ENCODE measurements around the gene G6PC3. TPM values are rescaled to one million over a fixed set of nuclear protein-coding genes. Genes with fewer than 3 reads are reported as not detected.

G6PC3 gene
- total and polyA plus RNA-seq, 2 of the 4 experiments (the other 2 are of a cell fraction), result 20.4 to 107 TPM

DNA sequence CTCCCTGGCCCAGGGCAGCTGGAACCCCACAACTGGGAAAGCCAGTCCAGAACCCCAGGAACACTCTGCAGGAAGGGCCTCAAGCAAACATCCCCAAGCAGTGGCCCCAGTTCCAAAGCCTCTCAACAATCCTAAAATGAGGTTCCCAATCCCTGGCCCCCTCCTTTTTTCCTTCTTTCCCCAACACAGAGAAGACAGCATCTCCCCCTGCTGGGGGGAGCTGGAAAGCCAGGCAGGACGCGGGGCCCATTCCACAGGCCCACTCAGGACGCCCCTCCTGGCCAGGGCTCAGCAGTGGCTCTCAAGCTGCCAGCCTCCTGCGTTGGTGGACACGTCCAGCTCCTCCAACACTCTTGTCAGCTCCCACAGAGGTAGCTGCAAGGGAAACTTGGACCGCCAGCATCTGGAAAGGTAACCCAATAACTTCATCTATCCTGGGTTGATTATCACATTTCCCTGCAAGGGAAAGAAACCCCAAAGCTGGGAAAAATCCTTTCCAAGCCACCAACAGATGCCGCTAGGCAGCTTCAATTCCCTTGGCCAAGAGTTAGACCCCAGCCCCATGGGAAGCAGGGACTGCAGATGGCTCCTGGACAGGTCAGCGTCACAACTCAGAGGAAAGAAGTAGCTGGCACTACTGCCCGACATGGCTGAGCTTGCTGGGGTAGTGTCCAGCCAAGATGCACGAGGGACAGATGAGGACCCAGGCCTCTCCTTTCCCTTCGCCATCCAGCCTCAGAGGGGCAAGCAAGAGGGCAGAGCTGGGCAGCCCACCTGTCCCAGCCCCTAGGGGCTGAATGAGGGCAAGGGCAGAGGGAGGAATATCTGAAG, 45.3 kb downstream of the G6PC3 start (continued):
- TF ChIP-seq, protein P1, sequence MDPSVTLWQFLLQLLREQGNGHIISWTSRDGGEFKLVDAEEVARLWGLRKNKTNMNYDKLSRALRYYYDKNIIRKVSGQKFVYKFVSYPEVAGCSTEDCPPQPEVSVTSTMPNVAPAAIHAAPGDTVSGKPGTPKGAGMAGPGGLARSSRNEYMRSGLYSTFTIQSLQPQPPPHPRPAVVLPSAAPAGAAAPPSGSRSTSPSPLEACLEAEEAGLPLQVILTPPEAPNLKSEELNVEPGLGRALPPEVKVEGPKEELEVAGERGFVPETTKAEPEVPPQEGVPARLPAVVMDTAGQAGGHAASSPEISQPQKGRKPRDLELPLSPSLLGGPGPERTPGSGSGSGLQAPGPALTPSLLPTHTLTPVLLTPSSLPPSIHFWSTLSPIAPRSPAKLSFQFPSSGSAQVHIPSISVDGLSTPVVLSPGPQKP (IDR thresholded peaks at IDR 0.05; ENCODE audit: borderline replicate concordance, low read depth, low read length), result no peak
- peak; percentile 79 for TF ChIP-seq SMC3 (IDR thresholded peaks at IDR 0.05; ENCODE audit: low read depth, low read length)

DNA sequence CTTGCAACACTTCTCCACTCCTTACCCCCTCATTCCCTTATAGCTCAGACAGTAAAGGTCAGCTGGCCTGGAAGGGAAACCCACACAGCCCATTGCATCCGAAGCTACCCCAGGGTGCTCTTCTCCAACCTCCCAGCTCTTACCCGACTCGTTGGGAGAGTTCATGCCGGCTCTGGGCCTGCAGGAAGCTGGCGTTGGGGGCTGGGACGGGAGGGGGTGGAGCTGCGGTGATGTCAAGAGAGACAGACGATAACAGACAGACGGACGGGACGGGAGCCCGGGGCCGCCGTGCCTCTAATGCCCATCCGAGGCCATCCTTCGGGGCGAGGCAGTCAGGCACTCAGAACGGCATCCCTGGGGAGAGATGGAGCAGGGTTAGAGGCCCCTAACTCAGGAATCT, 46.8 kb downstream of the G6PC3 start:
- H2AK9ac ChIP-seq (replicated peaks; ENCODE audit: low read depth, low read length, poor library complexity), result no peak overlapping the region
- H2AK5ac ChIP-seq (ENCODE audit: low read depth, low read length), result no peak overlapping the region
- H2BK15ac ChIP-seq (ENCODE audit: low read depth, low read length), result no peak overlapping the region
- H4K20me1 ChIP-seq (ENCODE audit: insufficient read depth, low read length), result peaks cover 52% of the 10 kb centered on the region
- ChIA-PET CTCF (no interaction called here), POLR2A (ENCODE audit: unreplicated experiment) (no interaction called here)
- intact Hi-C loops (cut with micrococcal nuclease), result no loop called here
- WGBS, 2 experiments (ENCODE audit: extremely low coverage in 2 of 2, insufficient read length in 1 of 2), result 81% methylated on average over 12 of the region's 18 CpGs; no CpG with 5 or more reads in 1 of the 2 experiments
- H4K91ac ChIP-seq (ENCODE audit: insufficient read depth, low read depth, low read length), result no peak overlapping the region
- no peaks in the 10 kb centered on the region for H3K27me3 ChIP-seq (ENCODE audit: control insufficient read depth, insufficient read depth, low read length)
- H3K9ac ChIP-seq (ENCODE audit: low read depth, low read length), result no peak overlapping the region
- peaks cover 4% of the 10 kb centered on the region; the same call in 1 of the 2 replicates for H3K4me1 ChIP-seq (ENCODE audit: control insufficient read depth, insufficient read depth, low read length)
- H3K56ac ChIP-seq (ENCODE audit: extremely low read depth, insufficient read depth, low read length), result no peak overlapping the region
- H3K9me1 ChIP-seq (ENCODE audit: insufficient read depth, low read length), result peaks cover 13% of the 10 kb centered on the region
- no peak overlapping the region for H2AFZ ChIP-seq (replicated peaks; ENCODE audit: low read length, poor library complexity)
- H3K27ac ChIP-seq (ENCODE audit: insufficient read depth, low read length), result no peak overlapping the region
- H2BK5ac ChIP-seq (ENCODE audit: low read depth, low read length, poor library complexity, severe bottlenecking), result no peak overlapping the region
- H3K18ac ChIP-seq (ENCODE audit: low read depth, low read length), result no peak overlapping the region
- H4K8ac ChIP-seq (ENCODE audit: low read depth in 2 of 2, low read length in 2 of 2), result no peak overlapping the region
- H3K23ac ChIP-seq (ENCODE audit: low read depth, low read length), result no peak overlapping the region
- in situ Hi-C loops (cut with MboI; ENCODE audit: low sequenced_read_pairs), result no loop called here
- no peak overlapping the region for H3K4me2 ChIP-seq (ENCODE audit: low read depth, low read length)
- H2BK20ac ChIP-seq (ENCODE audit: low read depth, low read length), result no peak overlapping the region
- H2BK120ac ChIP-seq (ENCODE audit: low read depth, low read length), result no peak overlapping the region
- no peak overlapping the region for H4K5ac ChIP-seq (ENCODE audit: low read depth, low read length)
- DNase-seq, result no peak
- no peak overlapping the region for H3K14ac ChIP-seq (replicated peaks; ENCODE audit: low read depth, low read length)
- H3K79me1 ChIP-seq (ENCODE audit: low read depth in 1 of 2, low read length in 2 of 2), result peaks cover 7 to 90% of the 10 kb centered on the region in 2 experiments
- no peak for ATAC-seq (ENCODE audit: low read depth)
- H3K4me3 ChIP-seq (ENCODE audit: insufficient read depth, low read depth, low read length), result no peak overlapping the region
- dilution Hi-C loops (cut with HindIII; ENCODE audit: low sequenced_read_pairs, unreplicated experiment), result no loop called here
- H3K9me3 ChIP-seq (ENCODE audit: control insufficient read depth, insufficient read depth, low read length), result no peaks in the 10 kb centered on the region
- H3K4ac ChIP-seq (ENCODE audit: low read depth, low read length), result no peak overlapping the region
- peaks cover 2% of the 10 kb centered on the region; the same call in 1 of the 2 replicates for H3K36me3 ChIP-seq (ENCODE audit: control insufficient read depth, insufficient read depth, low read length)
- BruUV-seq (replicated peaks), result no TSS peak
- TF ChIP-seq RCOR1 (IDR thresholded peaks at IDR 0.05; ENCODE audit: insufficient replicate concordance, low read length), result no peak
- no peak for TF ChIP-seq MXI1 (IDR thresholded peaks at IDR 0.05; ENCODE audit: borderline replicate concordance, low read depth, low read length)
- no peak for TF ChIP-seq BHLHE40 (IDR thresholded peaks at IDR 0.05; ENCODE audit: low read depth, low read length)
- TF ChIP-seq, protein P1 (IDR thresholded peaks at IDR 0.05; ENCODE audit: borderline replicate concordance, low read depth, low read length), result no peak
- TF ChIP-seq, protein P2, sequence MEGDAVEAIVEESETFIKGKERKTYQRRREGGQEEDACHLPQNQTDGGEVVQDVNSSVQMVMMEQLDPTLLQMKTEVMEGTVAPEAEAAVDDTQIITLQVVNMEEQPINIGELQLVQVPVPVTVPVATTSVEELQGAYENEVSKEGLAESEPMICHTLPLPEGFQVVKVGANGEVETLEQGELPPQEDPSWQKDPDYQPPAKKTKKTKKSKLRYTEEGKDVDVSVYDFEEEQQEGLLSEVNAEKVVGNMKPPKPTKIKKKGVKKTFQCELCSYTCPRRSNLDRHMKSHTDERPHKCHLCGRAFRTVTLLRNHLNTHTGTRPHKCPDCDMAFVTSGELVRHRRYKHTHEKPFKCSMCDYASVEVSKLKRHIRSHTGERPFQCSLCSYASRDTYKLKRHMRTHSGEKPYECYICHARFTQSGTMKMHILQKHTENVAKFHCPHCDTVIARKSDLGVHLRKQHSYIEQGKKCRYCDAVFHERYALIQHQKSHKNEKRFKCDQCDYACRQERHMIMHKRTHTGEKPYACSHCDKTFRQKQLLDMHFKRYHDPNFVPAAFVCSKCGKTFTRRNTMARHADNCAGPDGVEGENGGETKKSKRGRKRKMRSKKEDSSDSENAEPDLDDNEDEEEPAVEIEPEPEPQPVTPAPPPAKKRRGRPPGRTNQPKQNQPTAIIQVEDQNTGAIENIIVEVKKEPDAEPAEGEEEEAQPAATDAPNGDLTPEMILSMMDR (conservative IDR thresholded peaks at IDR 0.05; ENCODE audit: low read depth, low read length), result no peak
- TF ChIP-seq MAFK (IDR thresholded peaks at IDR 0.05; ENCODE audit: low read depth, low read length), result no peak
- no peak for TF ChIP-seq RAD21 (IDR thresholded peaks at IDR 0.05; ENCODE audit: low read length)
- no peak for TF ChIP-seq CEBPB (IDR thresholded peaks at IDR 0.05; ENCODE audit: low read depth, low read length)
- no peak for TF ChIP-seq POLR2A (IDR thresholded peaks at IDR 0.05; ENCODE audit: low read depth, low read length)

Measured in IMR-90 (cell line).